ENCODE results near the gene HID1.
"Not testable (repeated sequence)": the region's sequence is repeated elsewhere in the genome, so short reads cannot be mapped to it uniquely, and the experiment has no call there.

Gene HID1, protein sequence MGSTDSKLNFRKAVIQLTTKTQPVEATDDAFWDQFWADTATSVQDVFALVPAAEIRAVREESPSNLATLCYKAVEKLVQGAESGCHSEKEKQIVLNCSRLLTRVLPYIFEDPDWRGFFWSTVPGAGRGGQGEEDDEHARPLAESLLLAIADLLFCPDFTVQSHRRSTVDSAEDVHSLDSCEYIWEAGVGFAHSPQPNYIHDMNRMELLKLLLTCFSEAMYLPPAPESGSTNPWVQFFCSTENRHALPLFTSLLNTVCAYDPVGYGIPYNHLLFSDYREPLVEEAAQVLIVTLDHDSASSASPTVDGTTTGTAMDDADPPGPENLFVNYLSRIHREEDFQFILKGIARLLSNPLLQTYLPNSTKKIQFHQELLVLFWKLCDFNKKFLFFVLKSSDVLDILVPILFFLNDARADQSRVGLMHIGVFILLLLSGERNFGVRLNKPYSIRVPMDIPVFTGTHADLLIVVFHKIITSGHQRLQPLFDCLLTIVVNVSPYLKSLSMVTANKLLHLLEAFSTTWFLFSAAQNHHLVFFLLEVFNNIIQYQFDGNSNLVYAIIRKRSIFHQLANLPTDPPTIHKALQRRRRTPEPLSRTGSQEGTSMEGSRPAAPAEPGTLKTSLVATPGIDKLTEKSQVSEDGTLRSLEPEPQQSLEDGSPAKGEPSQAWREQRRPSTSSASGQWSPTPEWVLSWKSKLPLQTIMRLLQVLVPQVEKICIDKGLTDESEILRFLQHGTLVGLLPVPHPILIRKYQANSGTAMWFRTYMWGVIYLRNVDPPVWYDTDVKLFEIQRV

DNA sequence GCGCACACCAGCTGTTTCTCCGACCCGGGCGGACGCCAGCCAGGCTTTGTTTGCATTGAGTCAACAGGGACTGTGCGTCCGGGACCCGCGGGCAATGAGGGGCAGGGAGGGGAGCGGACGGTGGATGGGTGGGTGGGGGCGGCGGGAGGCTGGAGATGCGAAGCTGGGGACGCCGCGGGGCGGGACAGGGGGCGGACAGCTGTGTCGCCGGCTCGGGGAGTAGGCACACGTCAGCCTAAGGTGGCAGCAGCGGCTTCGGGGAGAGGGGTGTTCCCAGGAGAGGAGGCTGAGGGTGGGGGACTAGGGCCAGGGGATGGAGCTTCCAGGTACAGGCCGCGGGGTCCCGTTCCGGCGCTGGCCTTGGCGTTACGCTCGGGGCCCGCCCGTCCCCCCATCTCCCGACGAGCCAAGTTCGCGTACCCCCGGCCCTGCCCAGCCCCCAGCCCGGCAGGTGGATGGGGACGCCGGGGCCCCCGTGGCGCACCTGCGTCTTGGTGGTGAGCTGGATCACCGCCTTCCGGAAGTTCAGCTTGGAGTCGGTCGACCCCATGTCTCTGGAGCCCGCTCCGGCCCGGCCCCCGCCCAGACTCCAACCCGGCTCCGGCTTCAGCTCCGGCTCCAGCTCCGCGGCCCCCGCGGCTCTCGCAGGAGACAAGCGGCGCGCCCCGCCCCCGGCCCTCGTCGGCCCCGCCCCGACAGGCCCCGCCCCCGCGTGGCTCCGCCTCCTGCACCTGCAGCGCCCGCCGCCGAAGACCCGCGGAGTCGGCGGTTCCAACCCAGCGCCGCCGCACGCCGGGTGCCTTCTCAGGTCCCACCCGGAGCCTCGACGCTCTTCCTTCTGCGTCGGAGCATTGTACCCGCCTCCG is at the start of gene HID1:
TSS of gene HID1 (minus strand) at position 653 of the 866 bp plus-strand sequence. CDS start at position 550, 103 bp downstream.
- peak; percentile 85 for DNase-seq

DNA sequence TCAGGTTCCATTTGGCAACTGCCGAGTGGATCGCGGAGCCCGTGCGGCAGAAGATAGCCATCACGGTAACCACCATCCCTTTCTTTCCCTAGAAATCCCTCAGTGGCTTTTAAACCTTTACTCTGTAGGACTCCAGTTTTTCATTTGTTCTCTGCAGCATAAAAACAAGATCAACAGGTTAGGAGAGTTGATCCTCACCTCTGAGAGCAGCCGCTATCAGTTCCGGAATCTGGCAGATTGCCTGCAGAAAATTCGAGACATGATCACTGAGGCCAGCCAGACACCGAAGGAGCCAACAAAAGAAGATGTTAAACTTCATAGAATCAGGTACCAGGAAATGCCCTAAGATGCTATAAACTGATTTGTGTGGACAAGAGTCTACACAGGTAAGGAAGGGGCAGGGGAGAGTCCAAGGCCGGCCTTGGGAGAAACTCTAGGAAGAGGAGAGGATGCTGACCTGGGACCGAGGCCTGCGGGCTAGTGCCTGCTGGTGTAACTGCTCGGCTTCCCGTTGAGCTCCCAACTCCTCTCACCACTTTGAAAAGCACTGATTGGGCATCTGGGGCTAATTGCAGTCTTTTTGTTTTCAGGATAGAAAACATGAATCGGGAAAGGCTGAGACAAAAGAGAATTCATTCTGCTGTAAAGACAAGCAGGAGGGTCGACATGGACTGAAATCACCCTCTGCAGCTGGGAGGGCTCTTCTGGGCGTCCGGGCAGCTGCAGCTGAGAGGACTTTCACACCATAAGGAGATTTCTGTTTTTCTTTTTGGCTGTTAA is 48.0 kb upstream of the HID1 start:
- no peak for DNase-seq

DNA sequence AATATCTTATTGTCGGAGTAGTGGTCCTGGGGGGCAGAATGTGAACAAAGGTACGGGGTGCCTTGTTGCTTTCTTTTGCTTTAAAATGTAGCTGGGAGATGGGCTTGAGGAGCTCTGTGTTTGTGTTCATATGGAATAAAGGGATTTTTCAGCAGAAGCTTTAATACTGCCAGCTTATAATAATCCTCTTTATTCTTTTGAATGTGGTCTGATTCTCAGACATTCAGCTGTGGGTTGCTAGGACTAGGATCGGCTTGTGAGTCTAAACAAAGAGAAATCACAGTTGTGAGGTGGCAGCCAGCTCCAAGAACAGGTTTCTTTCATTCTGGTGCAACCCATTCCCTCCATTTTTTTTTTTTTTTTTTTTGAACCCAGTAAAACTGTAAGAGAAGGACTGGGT is 47.2 kb upstream of the HID1 start:
- no peak for DNase-seq

DNA sequence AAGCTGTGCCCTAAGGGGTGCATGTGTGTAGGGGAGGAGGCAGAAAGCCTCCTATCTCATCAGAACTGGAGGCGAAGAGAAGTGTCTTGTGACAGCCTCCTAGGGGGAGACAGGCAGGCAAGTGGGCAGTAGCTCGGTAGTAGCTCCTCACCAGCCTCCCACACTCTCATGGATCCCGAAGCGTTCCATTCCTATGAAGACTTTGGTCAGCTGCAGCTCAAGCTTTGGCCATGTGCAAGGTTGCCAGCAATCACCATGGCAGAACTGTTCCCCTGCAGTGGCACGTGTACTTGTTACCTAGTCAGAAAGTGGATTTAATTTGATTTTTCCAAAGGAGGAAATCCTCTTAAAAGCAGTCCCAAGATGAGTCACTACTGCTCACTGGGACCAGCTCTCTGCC is 46.6 kb upstream of the HID1 start:
- no peak for DNase-seq

DNA sequence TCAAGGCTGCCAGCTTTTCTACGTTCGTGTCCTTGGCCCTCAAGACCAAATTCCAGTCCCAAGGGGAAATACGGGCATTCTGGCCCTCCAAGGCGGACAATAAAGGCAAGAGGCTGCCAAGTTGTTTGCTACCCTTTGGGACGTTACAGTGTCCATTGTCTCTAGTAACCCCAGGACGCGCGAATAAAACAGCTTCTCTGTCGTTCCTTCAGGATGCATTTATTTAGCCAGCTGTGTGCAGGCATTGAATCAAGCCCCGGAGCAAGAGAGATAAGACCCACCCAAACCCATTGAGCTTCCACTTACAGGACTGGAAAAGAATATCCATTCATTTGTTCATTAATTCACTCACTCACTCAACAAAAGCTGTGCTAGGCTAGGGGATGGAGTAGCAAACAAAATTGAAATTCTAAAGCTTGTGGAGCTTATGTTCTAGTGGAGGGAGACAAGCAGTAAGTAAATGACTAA is 40.6 kb upstream of the HID1 start:
- DNase-seq = no peak

DNA sequence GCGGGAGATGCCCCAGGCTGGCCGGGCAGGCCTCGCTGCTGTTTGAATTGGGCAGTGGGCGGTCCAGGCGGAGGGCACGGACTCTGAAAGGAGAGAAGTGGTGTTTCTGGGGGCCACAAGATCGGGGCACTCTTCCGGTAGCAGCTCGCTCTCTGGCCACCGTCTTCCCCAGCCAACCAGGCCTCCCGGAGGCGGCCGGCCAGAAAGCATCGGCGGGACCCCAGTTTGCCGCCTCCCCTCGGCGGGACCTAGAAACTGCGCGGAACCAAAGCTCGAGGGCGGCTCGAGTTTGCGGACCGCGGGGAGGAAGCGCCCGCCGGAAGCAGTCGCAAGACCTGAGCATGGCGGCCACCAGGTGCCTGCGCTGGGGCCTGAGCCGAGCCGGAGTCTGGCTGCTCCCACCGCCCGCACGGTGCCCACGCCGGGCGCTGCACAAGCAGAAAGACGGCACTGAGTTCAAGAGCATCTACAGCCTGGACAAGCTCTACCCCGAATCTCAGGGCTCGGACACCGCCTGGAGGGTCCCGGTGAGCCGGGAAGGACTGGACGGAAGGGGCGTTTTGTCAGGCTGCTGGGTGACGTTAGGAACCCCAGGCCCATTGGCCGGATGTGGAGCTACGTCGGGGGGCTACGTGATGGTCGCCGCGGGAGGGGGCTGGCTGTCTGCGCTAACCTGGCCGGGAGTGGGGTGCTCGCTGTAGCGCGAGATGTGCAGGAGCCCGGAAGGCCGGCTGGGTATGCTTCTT is 40.0 kb upstream of the HID1 start, which contains the start of gene MRPL58:
TSS of gene MRPL58 (plus strand) at position 325 of the 746 bp plus-strand sequence. CDS start at position 342, 17 bp downstream.
- peak; percentile 85 for DNase-seq

DNA sequence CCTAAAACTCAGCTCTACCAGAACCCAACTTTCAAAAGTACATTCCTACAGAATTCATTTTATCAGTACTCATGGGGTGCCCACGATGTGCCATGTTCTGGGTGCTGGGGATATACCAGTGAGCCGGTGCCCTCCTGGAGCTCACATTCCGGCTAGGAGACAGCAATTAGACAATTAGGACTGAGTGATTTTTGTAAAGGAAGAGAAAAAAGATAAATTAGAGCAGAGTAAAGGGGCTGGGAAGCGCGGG is 39.5 kb upstream of the HID1 start:
- DNase-seq = no peak

DNA sequence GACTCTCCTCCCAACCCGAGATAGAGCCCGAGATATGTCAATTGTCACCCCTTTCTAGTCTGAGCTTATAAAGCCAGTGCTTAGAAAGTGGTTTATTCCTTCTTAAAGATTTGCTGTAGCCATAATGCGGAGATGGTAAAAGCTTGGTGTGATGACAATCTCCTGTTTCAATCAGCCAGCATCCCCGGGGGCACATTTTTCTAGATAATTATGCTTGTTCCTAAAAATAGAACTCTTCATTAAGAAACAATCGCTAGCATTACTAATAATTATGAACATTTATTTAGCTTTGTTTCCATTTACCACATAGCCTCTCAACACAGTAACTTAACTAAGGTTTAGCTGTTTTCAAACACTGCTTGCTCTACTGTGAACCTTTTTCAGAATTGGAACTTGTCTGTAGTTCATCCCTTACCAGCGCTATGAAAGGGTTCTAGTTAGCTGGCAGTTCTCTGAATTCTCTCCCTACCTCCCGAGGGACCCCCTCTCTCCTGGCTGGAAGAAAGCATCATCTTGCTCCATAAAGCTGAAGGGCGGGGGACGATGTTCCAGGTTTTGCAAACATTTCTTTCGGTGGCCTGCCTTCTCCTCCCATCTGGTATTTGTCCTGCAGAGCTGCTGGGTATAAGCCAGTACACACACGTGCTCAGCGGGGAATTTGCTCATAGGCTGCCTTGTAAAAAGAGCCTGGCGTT is 39.0 kb upstream of the HID1 start:
- DNase-seq = no peak

DNA sequence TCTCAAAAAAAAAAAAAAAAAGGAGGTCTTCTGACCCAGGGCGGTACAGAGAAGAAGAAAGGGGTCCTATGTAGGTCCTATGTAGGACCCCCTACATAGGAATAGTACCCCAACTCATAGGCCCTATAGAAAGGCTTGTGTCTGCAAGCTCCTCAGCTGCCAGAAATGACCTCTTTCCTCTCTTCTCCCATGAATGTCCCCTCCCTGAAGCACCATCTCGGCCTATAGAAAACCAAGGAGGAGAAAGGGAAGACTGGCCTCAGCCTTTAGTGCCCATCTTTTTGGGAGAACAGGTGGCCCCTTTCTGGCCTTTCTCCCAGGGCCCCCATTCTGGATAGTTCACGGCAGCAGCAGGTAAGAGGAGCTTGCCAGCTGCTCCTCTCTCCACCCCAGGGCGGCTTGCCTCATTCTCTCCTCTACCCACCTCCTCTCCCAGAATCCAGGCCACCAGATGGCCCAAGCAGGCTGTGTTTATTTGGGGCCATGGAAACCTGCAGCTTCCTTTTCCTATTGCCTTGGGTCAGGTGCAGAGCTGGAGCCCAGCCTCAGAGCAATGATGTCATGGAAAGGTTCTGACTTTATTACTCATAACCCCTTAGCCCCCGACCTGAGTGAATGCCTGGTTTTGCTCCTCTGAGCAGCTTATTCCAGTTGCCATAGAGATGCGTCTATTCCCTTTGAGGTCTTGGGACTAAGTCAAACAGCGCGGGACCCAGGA is 38.3 kb upstream of the HID1 start:
- no peak for DNase-seq

DNA sequence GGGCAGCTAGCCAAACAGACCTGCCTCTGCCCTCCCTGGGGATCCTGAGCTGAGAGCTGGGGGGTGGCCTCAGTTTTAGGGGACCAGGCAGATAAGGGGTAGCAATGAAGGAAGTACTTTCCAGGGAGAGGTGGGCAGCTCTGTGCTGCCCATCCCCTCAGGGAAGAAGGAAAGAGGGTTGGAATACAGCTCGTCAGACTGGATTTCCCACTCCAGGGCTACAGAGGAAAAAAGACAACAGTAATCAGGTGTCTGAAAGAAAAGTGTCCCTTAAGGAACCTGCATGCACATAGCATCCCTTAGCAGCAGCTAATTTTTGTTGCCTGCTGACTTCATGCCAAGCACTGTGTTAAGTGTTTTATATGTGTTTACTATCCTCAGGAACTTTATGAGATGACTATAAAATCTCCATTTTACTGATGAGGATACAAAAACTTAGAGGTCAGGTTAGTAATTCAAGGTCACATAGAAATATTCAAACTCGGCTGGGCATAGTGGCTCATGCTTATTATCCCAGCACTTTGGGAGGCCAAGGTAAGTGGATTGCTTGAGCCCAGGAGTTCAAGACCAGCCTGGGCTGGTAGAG is 36.7 kb upstream of the HID1 start:
- DNase-seq = no peak

DNA sequence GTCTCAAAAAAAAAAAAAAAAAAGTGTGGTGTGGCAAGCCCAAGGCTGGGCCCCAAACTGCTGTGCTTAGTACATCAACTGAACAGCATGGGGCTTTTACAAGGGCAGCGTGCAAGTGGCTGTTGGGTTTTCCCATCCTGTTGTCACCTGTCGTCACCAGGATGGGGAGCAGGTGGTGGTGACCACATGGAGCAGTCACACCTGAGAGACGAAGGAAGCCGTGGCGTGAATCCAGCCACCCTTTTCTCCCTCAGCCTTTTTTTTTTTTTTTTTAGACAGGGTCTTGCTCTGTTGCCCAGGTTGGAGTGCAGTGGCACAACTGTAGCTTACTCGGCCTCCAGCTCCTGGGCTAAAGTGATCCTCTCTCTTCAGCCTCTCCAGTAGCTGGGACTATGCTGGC is 35.8 kb upstream of the HID1 start:
- no peak for DNase-seq

DNA sequence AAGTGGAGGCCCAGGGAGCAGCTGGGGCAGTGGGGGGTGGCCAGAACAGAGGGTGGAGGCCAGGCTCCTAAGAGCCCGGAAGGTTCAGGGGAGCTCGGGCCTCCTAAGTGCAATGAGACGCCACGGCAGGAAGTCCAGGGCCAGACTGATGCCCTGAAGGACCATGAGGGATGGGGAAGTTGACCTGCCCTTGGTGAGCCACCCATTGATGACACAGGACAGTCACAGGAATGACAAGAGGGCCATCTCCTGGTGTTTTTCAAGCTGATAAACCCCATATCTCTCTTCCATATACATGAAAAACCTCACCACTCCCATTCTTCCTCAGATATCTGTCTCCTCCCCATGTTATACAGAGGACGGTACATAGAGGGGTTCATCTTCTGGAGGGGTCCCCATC is 34.1 kb upstream of the HID1 start:
- no peak for DNase-seq

DNA sequence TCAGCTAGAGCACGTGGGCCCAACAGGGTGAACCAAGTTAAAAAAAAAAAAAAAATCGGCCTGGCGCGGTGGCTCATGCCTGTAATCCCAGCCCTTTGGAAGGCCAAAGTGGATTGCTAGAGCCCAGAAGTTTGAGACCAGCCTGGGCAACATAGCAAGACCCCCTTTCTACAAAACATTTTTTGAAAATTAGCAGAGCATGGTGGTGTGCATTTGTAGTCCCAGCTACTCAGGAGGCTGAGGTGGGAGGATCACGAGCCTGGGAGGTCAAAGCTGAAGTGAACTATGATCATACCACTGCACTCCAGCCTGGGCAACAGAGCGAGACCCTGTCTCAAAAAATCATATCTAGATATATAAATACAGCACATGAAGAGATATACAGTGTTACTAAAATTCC is 33.5 kb upstream of the HID1 start:
- DNase-seq = not testable (repeated sequence)

DNA sequence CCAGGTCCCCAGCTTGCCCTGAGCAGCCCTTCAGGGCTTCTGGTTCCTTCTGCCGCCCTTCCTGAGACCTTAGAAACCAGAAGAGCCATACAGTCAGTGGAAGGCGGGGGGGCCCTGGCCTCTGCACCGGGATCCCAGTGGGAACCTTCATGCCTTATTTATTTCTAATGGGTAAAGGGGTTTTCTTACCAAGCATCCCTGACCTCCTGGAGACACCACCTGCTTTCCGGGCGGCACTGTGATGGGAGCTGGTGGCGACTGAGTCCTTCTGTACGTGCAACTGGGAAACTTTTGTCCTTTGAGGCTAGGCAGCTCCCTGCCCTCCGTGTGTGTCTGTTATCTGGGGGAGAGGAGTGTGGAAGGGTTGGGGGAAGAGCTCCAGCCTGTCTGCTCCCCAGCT is 32.7 kb upstream of the HID1 start:
- no peak for DNase-seq

DNA sequence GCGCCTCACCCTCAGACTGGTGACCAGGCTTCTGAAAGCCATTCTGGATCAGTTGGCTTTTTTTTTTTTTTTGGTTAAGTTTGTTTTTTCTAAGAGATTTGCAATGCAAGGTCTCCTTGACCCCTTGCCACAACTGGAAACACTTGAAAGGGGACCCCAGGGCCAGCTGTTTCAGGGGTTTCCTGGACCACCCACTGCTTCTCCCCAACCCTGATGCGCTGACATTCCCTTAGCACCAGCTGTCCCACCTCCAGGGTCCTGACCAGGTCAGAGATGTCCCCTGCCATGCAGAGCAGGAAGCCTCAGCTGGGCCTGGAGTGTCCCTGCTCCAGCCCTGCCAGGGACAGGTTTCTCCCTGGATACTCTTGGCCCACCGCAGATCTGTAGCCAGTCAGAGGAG is 31.8 kb upstream of the HID1 start:
- DNase-seq = no peak

DNA sequence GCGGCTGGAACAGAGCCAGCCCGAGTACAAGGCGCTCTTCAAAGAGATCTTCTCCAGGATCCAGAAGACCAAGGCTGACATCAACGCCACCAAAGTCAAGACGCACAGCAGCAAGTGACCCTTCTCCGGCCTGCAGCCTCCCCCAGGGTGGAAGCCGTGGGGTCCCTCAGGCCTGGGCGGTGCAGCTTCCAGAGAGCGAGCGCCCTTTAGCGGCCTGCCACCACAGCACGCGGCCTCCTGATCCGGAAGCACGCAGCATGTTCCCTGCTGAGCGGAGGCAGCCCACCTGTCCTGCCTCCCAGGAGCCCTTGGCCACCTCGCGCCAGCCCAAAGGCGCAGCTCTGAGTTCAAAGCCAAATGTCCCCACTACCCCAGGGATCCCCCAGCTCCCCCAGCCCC is 31.4 kb upstream of the HID1 start:
- no peak for DNase-seq

DNA sequence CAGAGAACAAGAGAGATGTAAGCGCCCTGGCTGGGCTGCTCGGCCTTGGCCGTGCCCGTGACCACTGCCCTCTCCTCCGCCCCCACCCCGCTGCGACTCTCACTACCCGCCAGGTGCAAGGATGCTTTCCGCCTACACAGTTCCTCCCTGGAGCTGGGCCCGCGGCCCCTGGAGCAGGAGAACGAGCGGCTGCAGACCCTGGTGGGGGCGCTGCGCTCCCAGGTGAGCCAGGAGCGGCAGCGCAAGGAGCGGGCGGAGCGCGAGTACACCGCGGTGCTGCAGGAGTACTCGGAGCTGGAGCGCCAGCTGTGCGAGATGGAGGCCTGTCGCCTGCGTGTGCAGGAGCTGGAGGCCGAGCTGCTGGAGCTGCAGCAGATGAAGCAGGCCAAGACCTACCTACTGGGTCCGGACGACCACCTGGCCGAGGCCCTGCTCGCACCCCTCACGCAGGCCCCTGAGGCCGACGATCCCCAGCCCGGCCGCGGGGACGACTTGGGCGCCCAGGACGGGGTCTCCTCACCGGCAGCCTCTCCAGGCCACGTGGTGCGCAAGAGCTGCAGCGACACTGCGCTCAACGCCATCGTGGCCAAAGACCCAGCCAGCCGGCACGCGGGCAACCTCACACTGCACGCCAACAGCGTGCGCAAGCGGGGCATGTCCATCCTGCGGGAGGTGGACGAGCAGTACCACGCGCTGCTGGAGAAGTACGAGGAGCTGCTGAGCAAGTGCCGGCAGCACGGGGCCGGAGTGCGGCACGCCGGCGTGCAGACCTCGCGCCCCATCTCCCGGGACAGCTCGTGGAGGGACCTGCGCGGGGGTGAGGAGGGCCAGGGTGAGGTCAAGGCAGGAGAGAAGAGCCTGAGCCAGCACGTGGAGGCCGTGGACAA is 30.8 kb upstream of the HID1 start:
- DNase-seq = no peak

DNA sequence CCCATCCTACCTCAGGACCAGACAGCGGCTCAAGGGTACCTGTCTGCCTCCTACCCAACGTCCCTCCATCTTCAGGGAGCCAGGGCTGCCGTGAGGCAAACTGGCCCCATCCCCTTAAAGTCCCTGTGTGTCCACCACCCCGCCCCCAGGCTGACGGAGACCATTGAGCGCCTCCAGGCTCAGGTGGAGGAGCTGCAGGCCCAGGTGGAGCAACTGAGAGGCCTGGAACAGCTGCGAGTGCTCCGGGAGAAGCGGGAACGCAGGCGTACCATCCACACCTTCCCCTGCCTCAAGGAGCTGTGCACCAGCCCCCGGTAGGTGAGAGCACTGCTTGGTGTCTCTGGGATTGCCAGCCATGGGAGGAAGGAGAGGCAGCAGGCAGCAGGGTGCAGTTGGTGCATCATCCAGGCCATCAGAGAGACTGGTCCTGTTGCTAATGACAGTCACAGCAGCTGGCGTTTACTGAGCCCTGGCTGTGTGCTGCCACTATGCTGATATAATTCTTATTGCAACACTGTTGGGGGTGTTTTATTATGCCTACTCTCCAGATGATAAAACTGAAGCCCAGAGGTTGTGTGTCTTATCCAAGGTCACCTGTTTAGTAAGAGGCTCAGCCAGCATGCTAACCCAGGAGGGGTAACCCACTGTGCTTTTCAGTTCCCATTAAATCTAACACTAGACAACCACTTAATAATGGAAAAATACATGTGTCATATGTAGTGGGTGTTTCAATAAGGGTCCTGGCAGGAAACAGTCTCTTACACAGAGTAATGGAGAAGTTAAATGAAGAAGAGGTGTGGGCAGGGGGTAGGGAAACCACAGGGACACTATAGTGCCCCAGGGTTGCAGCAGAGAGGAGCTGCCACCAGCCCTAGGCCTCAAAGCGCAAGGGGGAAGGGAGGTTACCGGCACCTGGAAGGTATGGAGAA is 29.6 kb upstream of the HID1 start:
- DNase-seq = no peak
